Limb (tissue), 2 donors: Measurements from ENCODE around the gene NR2E1.

ENCODE experiments used
- DNase-seq, 2 donors: peaks; one replicate each; pipeline ENCODE4 v3.0.0-alpha.2; 2016; ENCODE audit errors: extremely low spot score in 2 of 2

NR2E1 gene

DNA sequence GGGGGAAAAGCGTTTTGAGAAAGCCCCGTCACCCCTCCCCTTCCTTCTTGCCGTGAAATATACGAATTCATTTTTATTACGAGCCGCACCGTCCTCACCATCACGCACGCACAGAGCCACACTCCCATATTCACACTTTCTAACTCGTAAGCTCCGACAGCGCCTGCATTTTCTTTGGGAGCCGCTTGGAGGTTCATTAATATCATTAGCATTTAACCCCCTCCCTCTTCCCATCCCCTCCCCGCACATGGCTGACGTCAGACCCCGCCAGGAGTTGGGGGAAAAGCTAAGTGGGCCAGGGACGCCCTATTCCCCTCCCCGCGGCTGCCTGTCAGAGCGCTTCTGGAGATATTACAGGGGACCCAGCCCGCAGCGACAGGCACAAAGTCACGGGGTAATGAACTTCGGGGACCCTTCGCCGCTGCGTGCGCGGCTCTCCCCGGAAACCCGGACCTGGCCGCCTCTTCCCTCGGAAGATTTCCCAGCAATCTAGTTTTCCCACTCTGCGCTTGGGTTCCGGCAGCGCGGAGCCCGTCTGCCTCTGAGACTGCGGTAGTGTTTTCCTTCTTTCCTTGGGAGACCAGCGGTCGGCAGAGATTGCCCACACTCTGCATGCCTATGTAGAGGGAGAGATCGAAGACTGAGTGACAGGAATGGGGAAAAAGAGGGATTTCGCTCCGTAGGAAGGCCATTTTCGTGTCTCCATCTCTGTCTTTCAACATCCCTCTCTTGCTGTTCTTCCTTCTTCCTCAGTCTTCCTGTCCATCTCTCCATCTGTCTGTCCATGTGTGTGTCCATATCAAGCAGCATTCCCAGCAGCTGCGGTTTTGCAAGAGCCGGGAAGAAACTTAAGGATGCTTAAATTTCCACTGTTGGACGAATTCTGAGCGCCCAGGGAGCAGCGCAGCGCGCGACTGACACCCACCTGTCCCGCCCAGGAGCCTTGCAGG is at the start of gene NR2E1:
TSS of gene NR2E1 (plus strand) at position 309 of the 950 bp plus-strand sequence. CDS start 744 bp downstream, outside the sequence.
- DNase-seq: peak in 1 of 2 donors; percentile 46

DNA sequence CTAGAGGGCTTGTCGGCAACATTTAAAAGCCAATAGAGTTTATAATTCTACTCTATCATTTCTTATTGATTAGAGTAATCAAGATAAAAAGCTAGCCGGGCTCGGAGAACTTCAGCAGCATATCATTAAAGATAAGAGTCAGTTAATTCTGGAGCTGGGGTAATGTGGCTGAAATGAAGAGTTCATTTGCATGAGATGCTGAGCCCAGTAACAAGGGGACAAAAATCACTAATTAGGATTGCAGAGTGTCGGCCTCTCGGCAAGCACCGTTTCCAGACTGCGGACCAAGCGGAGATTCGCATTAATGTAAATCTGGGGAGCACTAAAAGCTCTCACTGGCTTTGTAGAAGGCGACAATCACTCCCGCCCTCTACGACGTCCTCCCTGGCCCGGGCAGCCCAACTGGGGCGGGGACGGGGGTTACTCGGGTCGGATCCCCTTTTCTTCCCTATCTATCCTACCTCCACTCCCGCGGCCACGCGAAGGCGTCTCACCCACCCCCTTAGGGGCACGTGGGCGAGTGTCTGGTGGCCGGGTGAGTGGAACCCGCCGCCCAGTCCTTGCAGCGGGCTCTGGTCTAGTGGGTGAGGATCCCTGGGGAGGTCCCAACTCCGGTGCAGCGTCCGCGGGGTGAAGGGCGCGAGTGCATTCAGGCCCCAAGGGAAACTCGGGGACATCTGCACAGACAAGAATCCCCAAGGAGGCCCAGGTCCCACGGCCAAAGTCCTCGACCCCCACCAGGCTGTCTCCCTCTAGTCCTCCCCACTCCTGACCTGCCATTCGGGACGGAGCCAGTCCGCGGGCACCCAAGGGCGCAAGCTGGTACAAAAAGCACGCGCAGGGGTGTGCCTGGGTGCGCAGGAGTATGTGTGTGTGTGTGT is 49.0 kb upstream of the NR2E1 start:
- peak in 1 of 2 donors; percentile 42 for DNase-seq

DNA sequence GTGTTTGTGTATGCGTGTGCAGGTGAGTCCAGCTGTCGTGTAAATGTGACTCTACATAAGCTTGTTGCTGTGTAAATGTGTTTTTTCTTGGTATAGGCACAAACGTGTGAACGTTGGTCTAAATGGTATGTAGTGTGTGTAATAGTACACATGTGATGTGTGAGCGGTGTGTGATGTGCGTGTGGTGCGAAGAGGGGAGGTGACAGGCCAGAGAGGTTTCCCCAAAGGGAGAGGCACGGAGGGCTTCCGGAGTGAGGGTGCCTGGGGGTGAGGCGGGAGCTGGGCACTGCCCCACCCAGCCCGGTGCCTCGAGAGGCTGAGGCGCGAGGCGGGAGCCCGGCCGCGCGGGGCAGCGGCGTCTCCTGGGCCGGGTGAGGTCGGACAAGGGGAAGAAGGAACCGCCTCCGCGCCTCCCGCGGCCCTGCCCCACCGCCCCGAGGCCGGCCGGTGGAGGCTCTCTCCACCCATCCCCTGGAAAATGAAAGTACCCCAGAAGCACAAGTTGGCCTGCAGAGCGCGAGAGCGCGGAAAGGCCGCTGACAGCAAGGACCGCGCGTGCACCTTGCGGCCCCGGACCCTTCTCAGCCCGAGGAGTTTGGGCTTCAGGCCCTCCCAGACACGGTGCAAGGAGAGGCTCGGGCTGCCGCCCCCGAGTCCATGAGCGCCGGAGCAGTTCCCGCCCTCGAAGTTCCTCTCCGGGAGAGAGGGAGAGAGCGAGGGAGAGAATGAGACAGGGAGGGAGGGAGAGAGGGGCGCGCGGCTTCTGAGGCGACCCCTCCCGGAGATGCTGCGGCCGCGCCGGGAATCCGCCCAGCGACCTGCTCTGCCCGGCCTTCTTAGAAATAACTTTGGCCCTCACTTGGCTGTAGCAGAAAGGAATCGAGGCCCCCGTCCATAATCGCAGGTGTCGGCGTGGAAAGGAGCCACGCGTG is 48.1 kb upstream of the NR2E1 start:
- peak in 1 of 2 donors; percentile 57 for DNase-seq

- DNase-seq: no peak
Measured at GRCh38 chr6:108118359-108118724, 47.5 kb upstream of the NR2E1 start.

DNA sequence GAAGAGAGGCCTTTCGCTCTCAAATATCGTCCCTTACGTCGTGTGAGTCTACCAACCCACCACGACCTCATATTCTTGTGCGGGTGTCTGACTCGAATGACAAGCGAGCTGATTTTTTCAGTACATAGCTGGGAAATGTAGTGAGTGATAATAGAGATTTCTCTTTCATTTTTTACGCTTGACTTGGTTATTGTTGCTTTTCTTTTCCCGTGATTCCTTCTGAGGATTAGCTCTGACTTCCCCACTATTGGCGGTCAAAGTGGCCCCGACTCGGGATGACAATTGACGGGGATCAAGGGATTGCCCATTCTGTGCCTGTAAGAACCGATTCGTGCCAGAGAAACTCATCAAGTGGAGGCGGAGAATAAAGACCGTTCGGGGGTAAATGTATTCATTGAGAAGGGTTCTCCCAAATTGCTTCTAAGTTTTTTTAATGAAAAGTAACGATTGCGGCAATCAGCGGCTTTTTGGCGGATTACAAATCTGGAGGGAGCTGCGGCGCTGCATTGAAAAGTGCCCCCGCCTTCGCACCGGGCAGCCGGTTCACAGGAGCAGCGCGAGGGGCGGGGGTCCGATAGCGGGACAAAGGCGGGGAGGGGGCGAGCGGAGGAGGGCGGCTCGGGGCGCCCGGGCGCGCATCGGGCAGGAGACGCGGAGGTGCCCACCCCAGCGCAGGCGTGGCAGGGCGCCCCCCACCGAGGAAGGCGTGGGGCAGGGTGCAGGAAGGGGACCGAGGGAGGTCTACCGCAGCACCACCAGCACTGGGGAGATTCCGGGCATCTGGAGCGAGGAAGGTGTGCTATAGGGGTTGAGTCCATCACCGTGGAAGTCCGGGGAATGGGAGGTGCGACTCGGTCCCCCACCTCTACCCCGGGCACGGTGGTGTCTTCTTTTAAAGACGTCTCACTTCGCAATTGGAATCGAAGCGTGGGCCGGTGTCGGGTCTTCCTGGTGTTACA is 46.7 kb upstream of the NR2E1 start:
- peak in 1 of 2 donors; percentile 53 for DNase-seq

DNA sequence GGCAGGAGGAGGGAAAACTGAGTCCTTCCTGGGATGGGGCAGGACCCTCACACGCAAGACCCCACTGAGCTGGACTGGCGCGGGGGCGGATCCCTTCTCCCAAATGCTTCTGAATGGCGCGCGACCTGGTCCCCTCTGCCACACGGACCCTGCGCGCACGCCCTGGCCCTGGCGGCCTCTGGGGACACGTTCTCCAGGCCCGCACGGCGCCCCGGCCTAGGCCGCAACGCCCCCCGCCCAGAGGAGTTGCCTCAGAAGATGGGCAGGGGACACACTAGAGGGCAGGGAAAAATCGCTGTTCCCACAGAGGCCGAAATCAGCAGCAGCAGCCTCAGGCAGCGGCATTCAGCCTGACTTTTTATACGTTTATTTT is 46.1 kb upstream of the NR2E1 start:
- no peak for DNase-seq

- no peak for DNase-seq
Measured at GRCh38 chr6:108120311-108120710, 45.5 kb upstream of the NR2E1 start.

- DNase-seq: no peak
Measured at GRCh38 chr6:108121612-108122011, 44.2 kb upstream of the NR2E1 start.

GRCh38 chr6:108123481-108123929 is 42.3 kb upstream of the NR2E1 start:
- peak in 1 of 2 donors; percentile 33 for DNase-seq

DNA sequence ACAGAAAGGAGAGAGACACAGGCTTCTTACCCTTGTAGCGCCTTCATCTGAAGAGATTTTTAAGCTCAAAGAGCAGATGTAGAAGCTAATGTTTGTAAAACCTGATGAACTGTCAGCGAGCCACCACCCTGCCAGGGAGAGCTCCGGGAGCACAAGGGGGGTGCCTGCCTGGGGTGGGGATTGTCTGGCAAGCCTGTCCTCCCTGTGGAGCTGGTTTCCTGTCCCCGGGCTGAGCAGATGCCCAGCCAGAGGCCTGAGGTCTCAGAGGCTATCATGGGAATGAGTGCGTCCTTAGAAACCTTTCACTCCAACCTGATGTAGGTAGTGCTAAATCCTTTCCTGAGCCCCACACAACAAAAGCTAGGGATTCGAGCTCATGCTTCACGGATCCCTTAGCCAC is 41.9 kb upstream of the NR2E1 start:
- DNase-seq: no peak

DNA sequence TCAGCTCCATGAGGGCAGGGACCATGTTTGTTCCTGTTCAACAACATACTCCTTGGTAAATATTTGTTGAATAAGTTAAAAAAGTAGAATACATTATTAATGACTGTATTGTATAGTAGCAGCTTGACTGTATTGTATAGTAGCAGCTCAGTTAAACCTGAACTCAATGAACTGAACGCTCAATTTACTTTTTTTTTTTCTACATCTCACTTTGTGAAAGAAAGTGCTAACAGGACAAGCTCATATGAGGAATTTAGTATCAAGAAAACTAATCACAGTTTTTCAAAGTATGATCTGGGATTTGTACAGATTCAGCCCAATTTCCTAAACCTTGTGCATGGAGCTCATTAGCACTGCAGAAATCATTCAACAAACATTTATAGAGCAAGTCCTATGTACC is 38.8 kb upstream of the NR2E1 start:
- no peak for DNase-seq

DNA sequence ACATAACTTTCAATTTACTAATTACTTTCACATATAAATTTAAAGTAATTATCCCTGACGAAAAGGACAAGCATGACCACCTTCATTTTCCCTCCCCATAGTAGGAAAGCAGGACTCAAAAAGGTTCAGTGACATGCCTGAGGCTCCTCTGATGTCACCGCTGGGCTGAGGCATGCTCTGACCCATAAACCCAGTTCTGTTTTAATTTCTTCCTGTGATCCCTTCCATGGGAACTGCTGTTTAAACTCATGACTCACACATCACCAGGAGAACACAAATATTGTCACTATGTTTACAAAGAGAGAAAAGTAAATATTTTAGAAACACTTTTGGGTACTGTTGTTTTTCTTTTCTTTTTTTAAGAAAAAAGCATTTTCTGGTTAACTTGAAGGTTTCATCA is 38.0 kb upstream of the NR2E1 start:
- no peak for DNase-seq

GRCh38 chr6:108130262-108130661 is 35.6 kb upstream of the NR2E1 start:
- no peak for DNase-seq

DNA sequence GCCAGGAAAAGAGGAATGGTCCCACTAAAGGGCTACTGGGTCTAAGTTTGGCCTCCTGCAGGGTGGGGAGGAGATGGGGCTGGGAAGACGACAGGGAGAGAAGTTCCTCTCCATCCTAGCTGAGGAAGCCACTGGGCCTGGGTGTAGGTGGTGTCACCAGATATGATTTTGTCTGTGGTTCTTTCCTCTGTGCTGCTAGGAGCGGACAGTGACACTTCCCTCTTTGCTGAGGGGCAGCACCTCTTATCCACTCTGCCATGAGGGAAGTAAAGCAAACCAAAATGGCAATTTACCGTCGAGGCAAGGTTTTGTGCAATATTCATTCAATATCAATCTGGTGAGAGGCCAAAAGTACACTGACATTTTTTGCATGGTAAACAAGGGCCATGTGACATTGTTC is 33.0 kb upstream of the NR2E1 start:
- DNase-seq: no peak

DNA sequence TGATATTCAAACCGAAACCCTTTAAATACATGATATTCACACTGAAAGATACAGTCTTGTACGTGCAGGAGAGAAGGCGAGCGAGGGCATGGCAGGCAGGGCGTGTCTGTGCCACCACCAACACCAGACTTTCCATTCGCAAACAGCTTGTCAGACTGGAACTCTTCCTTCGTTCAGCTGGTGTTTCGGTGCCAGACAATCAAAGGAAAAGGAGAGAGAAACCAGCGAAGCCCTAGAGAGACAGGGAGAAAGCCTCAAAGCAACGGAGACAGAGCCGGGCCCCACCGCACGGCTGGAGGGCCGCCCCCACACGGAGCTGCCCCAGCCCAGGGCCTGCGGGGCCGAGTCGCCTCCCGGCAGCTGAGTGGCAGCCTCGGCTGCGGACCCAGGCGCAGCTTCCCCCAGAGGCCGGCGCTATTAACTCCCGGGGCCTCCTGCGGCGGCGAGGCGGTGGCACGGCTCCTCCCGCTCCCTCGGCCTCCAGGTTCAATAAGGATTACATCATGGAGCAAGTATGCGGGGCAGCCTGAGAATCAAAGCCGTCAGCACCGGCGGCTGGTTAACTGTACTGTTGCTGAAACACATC is 32.1 kb upstream of the NR2E1 start:
- DNase-seq: peak in 1 of 2 donors; percentile 78

DNA sequence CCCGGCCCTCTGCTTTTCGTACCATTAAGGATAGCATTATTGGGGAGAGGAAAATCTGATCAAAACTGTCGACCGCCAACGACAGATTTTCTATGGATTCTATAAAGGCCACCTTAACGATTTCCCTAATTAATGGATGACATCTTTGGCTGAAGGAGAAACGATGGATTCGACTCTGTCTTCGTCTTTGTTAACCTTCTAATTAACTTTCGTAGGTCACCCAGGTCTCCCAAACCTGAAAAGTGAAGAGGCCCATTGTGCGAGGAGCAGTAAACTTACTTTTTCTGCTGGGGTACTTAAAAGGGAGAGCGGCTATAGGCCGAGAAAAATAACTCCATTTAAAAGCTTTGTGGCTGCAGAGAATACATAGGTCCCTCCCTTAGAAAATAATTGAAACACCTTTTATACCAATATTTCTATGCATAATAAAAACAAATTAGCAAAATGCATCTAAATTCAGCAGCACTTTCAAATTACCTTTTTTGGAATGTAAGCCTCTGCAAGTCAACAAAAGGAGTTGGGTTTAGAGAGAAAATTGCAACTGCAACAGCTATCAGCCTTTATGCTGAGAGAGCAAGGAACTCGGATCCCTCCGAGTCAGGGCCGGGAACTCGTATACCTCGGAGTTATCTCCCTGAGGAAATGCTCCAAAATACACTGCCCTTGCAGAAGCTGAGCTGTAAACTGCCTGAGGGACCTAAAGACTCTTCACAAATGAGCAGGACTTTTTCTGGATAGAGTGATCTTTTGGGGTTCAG is 31.4 kb upstream of the NR2E1 start:
- no peak for DNase-seq

GRCh38 chr6:108142240-108142639 is 23.6 kb upstream of the NR2E1 start:
- no peak for DNase-seq

- DNase-seq: no peak
Measured at GRCh38 chr6:108145639-108146038, 20.2 kb upstream of the NR2E1 start.

DNA sequence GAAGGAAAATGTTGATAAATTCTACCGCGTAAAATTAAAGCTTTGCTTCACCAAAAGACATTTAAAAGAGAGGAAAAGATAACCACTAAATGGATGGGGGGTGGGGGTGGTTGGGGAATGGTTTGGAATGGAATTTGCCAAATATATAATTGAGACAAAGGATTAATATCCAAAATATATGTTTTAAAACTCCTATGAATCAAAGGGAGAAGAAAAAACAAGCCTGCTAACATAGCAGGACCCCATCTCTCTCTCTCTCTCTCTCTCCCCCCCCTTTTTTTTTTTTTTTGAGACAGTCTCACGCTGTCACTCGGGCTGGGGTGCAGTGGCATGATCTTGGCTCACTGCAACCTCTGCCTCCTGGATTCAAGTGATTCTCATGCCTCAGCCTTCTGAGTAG is 13.4 kb upstream of the NR2E1 start:
- no peak for DNase-seq
